ENCODE results near the gene HEPACAM. TPM values are rescaled to one million over a fixed set of nuclear protein-coding genes. Genes with fewer than 3 reads are reported as not detected.

HEPACAM gene
- total RNA-seq, 1 donor from 2014 or later: 3.4 TPM

DNA sequence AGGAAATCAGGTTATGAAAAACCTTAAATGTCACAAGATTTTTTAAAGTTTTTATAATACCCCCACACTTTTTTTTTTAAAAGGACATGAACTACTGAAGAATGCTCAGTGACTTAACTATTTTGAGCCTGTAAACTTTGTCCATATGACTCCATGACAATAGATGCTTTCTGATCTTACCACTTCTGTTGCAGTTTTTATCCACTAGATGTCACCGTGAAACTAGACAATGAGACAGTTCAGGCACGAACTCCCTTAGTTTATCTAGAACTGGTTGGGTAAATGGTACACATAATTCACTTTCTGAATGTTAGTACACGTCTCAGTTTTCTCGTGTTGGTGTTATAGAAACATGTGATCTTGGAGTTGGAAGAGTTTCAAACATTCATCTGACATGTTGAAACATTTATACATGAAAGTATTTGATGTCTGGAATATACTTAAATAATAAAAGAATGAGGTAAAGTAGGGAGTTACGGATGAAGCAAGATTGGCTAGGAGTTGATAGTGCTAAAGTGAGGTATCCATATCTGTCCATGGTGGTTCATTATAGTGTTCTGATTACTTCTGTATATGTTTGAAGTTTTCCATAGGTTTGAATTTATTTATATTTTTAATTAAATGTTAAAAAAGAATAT is 26.2 kb upstream of the HEPACAM start:
- intact Hi-C loops (cut with DNase I): no loop called here
- no peak for DNase-seq (ENCODE audit: extremely low spot score in 2 of 2)
- H3K9me3 ChIP-seq: no peaks in the 10 kb centered on the region
- H3K27me3 ChIP-seq: no peaks in the 10 kb centered on the region
- H3K36me3 ChIP-seq: no peaks in the 10 kb centered on the region
- TF ChIP-seq POLR2AphosphoS5 (IDR thresholded peaks at IDR 0.05; ENCODE audit: insufficient read depth in 1 of 2, low read depth in 1 of 2): peak in 1 of 2 donors; percentile 30
- TF ChIP-seq, protein P1, sequence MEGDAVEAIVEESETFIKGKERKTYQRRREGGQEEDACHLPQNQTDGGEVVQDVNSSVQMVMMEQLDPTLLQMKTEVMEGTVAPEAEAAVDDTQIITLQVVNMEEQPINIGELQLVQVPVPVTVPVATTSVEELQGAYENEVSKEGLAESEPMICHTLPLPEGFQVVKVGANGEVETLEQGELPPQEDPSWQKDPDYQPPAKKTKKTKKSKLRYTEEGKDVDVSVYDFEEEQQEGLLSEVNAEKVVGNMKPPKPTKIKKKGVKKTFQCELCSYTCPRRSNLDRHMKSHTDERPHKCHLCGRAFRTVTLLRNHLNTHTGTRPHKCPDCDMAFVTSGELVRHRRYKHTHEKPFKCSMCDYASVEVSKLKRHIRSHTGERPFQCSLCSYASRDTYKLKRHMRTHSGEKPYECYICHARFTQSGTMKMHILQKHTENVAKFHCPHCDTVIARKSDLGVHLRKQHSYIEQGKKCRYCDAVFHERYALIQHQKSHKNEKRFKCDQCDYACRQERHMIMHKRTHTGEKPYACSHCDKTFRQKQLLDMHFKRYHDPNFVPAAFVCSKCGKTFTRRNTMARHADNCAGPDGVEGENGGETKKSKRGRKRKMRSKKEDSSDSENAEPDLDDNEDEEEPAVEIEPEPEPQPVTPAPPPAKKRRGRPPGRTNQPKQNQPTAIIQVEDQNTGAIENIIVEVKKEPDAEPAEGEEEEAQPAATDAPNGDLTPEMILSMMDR (IDR thresholded peaks at IDR 0.05): peak; percentile 64 to 69 (median 68)
- TF ChIP-seq POLR2A (IDR thresholded peaks at IDR 0.05): no peak
- no peaks in the 10 kb centered on the region for H3K4me1 ChIP-seq
- no peak overlapping the region for H3K4me3 ChIP-seq
- H3K27ac ChIP-seq: no peak overlapping the region

DNA sequence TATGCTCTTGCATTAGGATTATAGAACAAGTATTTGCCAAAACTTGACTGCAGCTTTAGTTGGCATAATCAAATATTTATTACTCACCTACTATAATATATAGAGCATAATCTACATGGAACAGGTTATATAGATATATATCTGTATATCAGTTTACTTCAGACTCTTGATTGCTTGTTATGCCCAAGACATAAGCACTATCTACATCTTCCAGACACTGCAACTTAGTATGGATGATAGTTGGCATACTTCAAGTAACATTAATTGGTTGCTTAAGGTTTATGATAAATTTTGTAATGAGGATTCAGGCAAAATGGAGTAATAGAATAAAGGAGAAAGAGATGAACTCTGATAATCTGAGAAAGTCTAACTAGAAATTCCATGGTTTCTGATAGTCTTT is 19.2 kb upstream of the HEPACAM start:
- no peaks in the 10 kb centered on the region for H3K27me3 ChIP-seq
- peaks cover 7% of the 10 kb centered on the region for H3K4me1 ChIP-seq
- H3K9me3 ChIP-seq: no peaks in the 10 kb centered on the region
- no peaks in the 10 kb centered on the region for H3K36me3 ChIP-seq
- no peak overlapping the region for H3K27ac ChIP-seq
- no peak overlapping the region for H3K4me3 ChIP-seq
- TF ChIP-seq POLR2A (IDR thresholded peaks at IDR 0.05) (no peak), POLR2AphosphoS5 (IDR thresholded peaks at IDR 0.05; ENCODE audit: insufficient read depth in 1 of 2, low read depth in 1 of 2) (no peak)
- TF ChIP-seq, protein P1 (IDR thresholded peaks at IDR 0.05): no peak
- no peak for DNase-seq (ENCODE audit: extremely low spot score in 2 of 2)
- intact Hi-C loops (cut with DNase I): no loop called here

DNA sequence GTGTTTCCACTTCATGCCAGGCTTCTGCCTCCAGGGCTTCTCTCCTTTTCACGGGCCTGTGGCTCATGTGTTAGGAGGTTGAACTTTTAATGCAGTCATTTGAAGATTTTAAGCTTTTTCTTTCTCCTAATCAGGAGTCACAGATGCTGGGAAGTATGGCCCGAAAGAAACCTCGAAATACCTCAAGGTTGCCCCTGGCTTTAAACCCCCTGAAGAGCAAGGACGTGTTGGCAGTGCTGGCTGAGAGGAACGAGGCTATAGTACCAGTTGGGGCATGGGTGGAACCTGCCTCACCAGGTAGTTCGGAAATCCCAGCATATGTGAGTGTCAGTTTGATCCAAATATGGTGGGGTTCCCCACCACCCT is 18.7 kb upstream of the HEPACAM start:
- H3K36me3 ChIP-seq: no peaks in the 10 kb centered on the region
- intact Hi-C loops (cut with DNase I): loop anchor here (5.0 kb wide), 1 partner anchor 77 kb away; no protein-coding TSS in a partner anchor
- H3K4me3 ChIP-seq: peak overlapping the region; percentile 54 to 55
- no peak overlapping the region for H3K27ac ChIP-seq
- TF ChIP-seq POLR2A (IDR thresholded peaks at IDR 0.05) (no peak), POLR2AphosphoS5 (IDR thresholded peaks at IDR 0.05; ENCODE audit: insufficient read depth in 1 of 2, low read depth in 1 of 2) (no peak)
- TF ChIP-seq, protein P1 (IDR thresholded peaks at IDR 0.05): no peak
- DNase-seq (ENCODE audit: extremely low spot score in 2 of 2): no peak
- no peaks in the 10 kb centered on the region for H3K27me3 ChIP-seq
- H3K9me3 ChIP-seq: no peaks in the 10 kb centered on the region
- H3K4me1 ChIP-seq: peaks cover 7% of the 10 kb centered on the region

DNA sequence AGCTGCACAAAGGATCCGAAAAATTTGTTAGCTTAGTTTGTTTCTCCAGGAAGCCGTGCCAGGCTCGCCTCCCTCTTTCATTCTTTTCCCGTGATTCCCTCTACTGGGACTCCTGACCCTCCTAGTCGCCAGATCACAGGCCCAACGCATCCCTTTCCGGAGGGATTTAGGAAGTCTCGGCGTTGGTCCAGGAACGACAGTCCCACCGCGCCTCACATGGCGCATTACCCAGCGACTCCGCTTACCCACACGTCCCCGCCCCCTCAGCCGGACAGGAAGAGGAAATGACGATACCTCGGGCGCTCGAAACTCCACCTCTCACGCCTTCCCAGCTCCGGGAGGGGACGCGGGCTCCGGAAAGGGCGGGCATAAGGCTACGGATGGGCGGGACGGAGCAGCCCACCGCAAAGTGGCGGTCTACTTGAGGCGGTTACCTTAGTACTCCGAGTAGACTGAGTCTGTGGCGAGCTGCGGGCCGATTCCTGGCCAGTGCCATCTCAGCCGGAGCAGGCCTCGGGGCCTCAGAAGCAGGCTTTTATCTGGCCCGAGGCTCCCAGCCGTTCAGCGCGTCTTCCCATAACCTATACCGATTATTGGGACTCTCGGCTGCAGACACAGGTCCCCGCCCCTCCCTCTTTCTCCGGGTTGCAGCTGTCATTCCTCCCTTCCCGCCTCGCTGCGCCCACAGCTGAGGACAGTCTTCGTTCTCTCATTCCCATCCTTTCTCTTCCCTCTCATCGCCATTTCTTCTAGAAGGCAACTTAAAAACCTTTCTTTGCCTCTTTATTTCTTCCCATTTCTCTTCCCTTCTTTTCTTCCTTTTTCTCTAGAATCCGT is 18.1 kb upstream of the HEPACAM start, which contains the start of gene CCDC15:
TSS of gene CCDC15 (plus strand) at position 450 of the 837 bp plus-strand sequence. CDS start 531 bp downstream, outside the sequence.
- no peaks in the 10 kb centered on the region for H3K9me3 ChIP-seq
- peak; percentile 96 to 98 for TF ChIP-seq POLR2AphosphoS5 (IDR thresholded peaks at IDR 0.05; ENCODE audit: insufficient read depth in 1 of 2, low read depth in 1 of 2)
- peak; percentile 20 to 79 for TF ChIP-seq POLR2A (IDR thresholded peaks at IDR 0.05)
- TF ChIP-seq, protein P1 (IDR thresholded peaks at IDR 0.05): no peak
- peaks cover 7% of the 10 kb centered on the region for H3K4me1 ChIP-seq
- peak; percentile 98 for DNase-seq (ENCODE audit: extremely low spot score in 2 of 2)
- peak within 1 kb of the TSS; percentile 54 to 55 for H3K4me3 ChIP-seq
- peak within 1 kb of the TSS; percentile 75 for H3K27ac ChIP-seq
- no peaks in the 10 kb centered on the region for H3K27me3 ChIP-seq
- H3K36me3 ChIP-seq: no peaks in the 10 kb centered on the region
- intact Hi-C loops (cut with DNase I): loop anchor here (5.0 kb wide), 1 partner anchor 77 kb away; no protein-coding TSS in a partner anchor

Measured in vagina (tissue), 2 donors.